Measurements from ENCODE around the gene KRTAP26-1.

Gene KRTAP26-1

DNA sequence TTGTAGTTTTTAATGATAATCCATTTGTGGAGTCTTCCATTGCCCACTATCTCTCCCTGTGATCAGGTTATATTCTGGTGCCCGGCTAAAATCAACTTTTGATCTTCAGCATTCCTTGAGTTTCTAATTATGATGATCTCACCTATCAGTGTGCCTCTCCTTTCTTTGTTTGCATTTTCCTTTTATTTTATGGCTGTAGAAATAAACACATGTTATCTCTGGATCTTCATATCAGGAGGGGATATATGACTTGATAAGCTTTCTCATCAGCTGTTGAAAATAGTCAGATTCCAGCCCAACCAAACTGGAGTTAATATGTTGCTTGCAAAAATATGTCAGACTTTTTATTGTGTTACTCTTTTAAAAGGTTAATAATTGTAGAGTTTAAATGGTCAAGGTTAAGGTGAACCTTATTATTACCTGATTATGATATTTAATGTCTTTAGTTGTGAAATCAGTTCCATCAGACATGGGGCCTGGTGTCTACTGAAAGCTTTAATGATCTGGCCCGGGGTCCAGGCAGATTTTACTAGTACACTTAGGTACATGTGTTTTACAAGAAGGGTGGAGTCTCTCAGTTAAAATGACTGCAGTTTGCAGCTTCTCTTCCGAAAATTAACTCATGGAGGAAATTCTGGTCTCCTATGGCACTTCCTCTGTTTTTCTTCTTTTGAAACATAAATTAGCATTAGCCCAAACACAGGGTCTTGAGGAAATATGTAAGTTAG is 50.1 kb downstream of the KRTAP26-1 start:
- no peak for DNase-seq

Measured in NCI-H1694 (cell line).